Loucy (cell line): ENCODE measurements around the gene ENTPD8.

Experiments used
- H2AFZ ChIP-seq: fragments of 200-600 bp; sonication (generic); 2 replicates; pipeline ENCODE4 v1.6.0; 2016; ENCODE audit warnings: antibody characterized with exemption, mild to moderate bottlenecking, low read length, moderate library complexity
- H3F3A ChIP-seq: fragments of 200-600 bp; 2 replicates; pipeline ENCODE4 v1.6.0; 2016; ENCODE audit warnings: antibody characterized with exemption, low read depth, mild to moderate bottlenecking
- H3K27me3 ChIP-seq: fragments of 200-600 bp; sonication (generic); 2 replicates; pipeline ENCODE4 v1.6.1; 2014; ENCODE audit warnings: low read length, mild to moderate bottlenecking; ENCODE audit not compliant: insufficient read depth, poor library complexity, severe bottlenecking
- H3K36me3 ChIP-seq: fragments of 200-600 bp; sonication (generic); 2 replicates; pipeline ENCODE4 v1.6.1; 2016; ENCODE audit warnings: low read length; ENCODE audit not compliant: insufficient read depth
- H3K4me1 ChIP-seq: fragments of 200-600 bp; sonication (generic); 2 replicates; pipeline ENCODE4 v1.5.1; 2014; ENCODE audit warnings: low read length, mild to moderate bottlenecking; ENCODE audit not compliant: insufficient read depth, poor library complexity, severe bottlenecking
- H3K4me2 ChIP-seq: fragments of 200-600 bp; sonication (generic); 2 replicates; pipeline ENCODE4 v1.6.0; 2014; ENCODE audit warnings: antibody characterized with exemption, low read length, low read depth, mild to moderate bottlenecking; ENCODE audit not compliant: poor library complexity, severe bottlenecking
- H3K4me3 ChIP-seq: fragments of 200-600 bp; sonication (generic); 2 replicates; pipeline ENCODE4 v1.5.1; 2014; ENCODE audit warnings: low read length, mild to moderate bottlenecking, mixed read lengths; ENCODE audit not compliant: poor library complexity, severe bottlenecking
- H3K79me2 ChIP-seq: fragments of 200-600 bp; sonication (generic); 2 replicates; pipeline ENCODE4 v1.6.1; 2014; ENCODE audit warnings: low read length; ENCODE audit not compliant: insufficient read depth
- H3K9ac ChIP-seq: fragments of 200-600 bp; sonication (generic); 2 replicates; pipeline ENCODE4 v1.6.0; 2014; ENCODE audit warnings: mild to moderate bottlenecking, low read depth, low read length, moderate library complexity; ENCODE audit not compliant: poor library complexity, severe bottlenecking
- H3K9me2 ChIP-seq: fragments of 200-600 bp; sonication (generic); replicated peaks from 2 replicates; pipeline ENCODE4 v1.6.1; 2016; ENCODE audit warnings: low read depth, low read length, mixed read lengths
- H3K9me3 ChIP-seq: fragments of 200-600 bp; sonication (generic); 2 replicates; pipeline ENCODE4 v1.6.1; 2014; ENCODE audit warnings: mild to moderate bottlenecking, antibody characterized with exemption, low read length, low read depth; ENCODE audit not compliant: insufficient read depth
- H4K20me1 ChIP-seq: fragments of 200-600 bp; sonication (generic); 2 replicates; pipeline ENCODE4 v1.6.0; 2014; ENCODE audit warnings: antibody characterized with exemption, low read length, mild to moderate bottlenecking; ENCODE audit not compliant: insufficient read depth, poor library complexity, severe bottlenecking
- EZH2phosphoT487 ChIP-seq: fragments of 200-600 bp; IDR thresholded peaks from 2 replicates; pipeline ENCODE4 v1.6.1; 2018; ENCODE audit warnings: antibody characterized with exemption, mild to moderate bottlenecking, moderate library complexity, borderline replicate concordance
- TF ChIP-seq, protein P1 (sequence below): fragments of 200-600 bp; sonication (generic); conservative IDR thresholded peaks from 2 replicates; pipeline ENCODE4 v1.5.1; 2014; ENCODE audit warnings: mild to moderate bottlenecking, antibody characterized with exemption, low read length

ENTPD8 gene

DNA sequence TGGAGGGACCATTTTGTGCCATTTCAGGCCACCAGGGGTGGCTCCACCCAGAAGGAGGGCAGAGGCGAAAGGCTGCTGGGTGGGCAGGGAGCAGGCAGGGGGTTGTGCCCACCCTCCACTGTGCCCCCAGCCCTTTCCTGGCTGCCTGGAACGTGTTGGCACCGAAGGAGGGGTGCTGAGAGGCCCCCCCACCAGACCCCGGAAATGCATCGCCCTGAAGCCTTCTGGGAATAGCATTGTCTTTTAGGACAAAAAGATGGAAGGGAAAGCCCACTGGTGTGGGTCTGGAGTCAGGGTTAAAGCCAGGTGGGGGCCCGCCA, 12.9 kb downstream of the ENTPD8 start:
- H3K9ac ChIP-seq, result no peak overlapping the region
- H3K9me2 ChIP-seq, result no peaks in the 10 kb centered on the region
- no peak overlapping the region for H2AFZ ChIP-seq
- H3K4me1 ChIP-seq, result no peaks in the 10 kb centered on the region
- no peaks in the 10 kb centered on the region for H3K9me3 ChIP-seq
- H3K27me3 ChIP-seq, result no peaks in the 10 kb centered on the region
- no peaks in the 10 kb centered on the region for H3K79me2 ChIP-seq
- H4K20me1 ChIP-seq, result no peaks in the 10 kb centered on the region
- H3K4me3 ChIP-seq, result no peak overlapping the region
- no peak overlapping the region for H3K4me2 ChIP-seq
- H3F3A ChIP-seq, result no peaks in the 10 kb centered on the region
- TF ChIP-seq EZH2phosphoT487, result no peak
- TF ChIP-seq, protein P1, sequence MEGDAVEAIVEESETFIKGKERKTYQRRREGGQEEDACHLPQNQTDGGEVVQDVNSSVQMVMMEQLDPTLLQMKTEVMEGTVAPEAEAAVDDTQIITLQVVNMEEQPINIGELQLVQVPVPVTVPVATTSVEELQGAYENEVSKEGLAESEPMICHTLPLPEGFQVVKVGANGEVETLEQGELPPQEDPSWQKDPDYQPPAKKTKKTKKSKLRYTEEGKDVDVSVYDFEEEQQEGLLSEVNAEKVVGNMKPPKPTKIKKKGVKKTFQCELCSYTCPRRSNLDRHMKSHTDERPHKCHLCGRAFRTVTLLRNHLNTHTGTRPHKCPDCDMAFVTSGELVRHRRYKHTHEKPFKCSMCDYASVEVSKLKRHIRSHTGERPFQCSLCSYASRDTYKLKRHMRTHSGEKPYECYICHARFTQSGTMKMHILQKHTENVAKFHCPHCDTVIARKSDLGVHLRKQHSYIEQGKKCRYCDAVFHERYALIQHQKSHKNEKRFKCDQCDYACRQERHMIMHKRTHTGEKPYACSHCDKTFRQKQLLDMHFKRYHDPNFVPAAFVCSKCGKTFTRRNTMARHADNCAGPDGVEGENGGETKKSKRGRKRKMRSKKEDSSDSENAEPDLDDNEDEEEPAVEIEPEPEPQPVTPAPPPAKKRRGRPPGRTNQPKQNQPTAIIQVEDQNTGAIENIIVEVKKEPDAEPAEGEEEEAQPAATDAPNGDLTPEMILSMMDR, result no peak
- H3K36me3 ChIP-seq, result no peaks in the 10 kb centered on the region

DNA sequence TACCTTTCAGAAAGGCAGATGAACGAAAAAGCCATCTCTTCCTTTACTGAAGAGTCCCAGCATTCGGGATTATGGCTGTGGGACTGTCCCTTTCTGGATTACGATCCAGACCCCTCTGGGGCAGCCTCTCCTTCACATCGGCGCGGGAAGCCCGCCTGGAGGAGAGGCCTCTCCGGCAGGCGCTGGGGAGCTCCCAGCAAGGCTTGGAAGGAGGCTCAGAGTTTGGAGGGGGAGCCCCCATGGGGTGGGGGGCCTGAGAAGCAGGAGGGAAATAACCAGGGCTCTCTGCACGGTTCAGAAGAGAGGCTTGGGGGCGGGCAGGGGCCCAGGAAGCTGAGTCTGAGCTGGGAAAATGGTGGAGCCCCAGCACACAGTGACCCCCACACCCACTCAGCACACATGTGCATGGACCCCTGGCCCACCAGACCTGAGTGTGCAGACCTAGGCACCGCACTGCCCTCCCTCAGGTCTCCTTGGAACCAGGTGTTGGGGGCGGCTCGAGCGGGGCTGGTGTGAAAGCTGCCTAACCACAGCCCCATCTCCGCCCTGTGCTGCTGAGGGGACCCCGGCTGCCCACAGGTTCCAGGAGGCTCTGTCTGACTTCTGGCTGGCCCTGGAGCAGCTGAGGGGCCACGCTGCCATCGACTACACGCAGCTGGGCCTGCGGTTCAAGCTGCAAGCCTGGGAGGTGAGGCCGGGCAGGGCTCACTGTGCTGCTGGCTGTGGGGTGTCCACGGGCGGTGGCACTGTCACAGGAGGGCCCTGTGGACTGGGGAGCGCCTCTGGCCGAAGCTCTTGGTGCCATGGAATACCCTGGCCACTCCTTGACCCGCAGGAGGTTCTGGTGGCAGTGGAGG, 13.5 kb downstream of the ENTPD8 start:
- no peaks in the 10 kb centered on the region for H3K4me1 ChIP-seq
- H3F3A ChIP-seq, result no peaks in the 10 kb centered on the region
- H3K9me2 ChIP-seq, result no peaks in the 10 kb centered on the region
- H3K9me3 ChIP-seq, result no peaks in the 10 kb centered on the region
- no peaks in the 10 kb centered on the region for H3K27me3 ChIP-seq
- H3K79me2 ChIP-seq, result no peaks in the 10 kb centered on the region
- TF ChIP-seq EZH2phosphoT487, result no peak
- TF ChIP-seq, protein P1, result no peak
- no peak overlapping the region for H3K4me3 ChIP-seq
- H2AFZ ChIP-seq, result no peak overlapping the region
- no peak overlapping the region for H3K4me2 ChIP-seq
- H3K9ac ChIP-seq, result no peak overlapping the region
- H3K36me3 ChIP-seq, result no peaks in the 10 kb centered on the region
- H4K20me1 ChIP-seq, result no peaks in the 10 kb centered on the region

- Histone ChIP-seq H3K9me2 (no peaks in the 10 kb centered on the region), H2AFZ (no peak overlapping the region), H3K9ac (no peak overlapping the region), H3K36me3 (no peaks in the 10 kb centered on the region), H3K4me1 (no peaks in the 10 kb centered on the region), H3K4me3 (no peak overlapping the region), H3K4me2 (no peak overlapping the region), H3K9me3 (no peaks in the 10 kb centered on the region), H3K27me3 (no peaks in the 10 kb centered on the region), H3K79me2 (no peaks in the 10 kb centered on the region), H4K20me1 (no peaks in the 10 kb centered on the region), H3F3A (no peaks in the 10 kb centered on the region)
- TF ChIP-seq, protein P1, result no peak
- no peak for TF ChIP-seq EZH2phosphoT487
These were observed 15.0 kb downstream of the ENTPD8 start for GRCh38 chr9:137426018-137426681.
